ENCODE measurements around the gene TMEM109.
"Not testable (repeated sequence)": the region's sequence is repeated elsewhere in the genome, so short reads cannot be mapped to it uniquely, and the experiment has no call there.

Gene TMEM109

DNA sequence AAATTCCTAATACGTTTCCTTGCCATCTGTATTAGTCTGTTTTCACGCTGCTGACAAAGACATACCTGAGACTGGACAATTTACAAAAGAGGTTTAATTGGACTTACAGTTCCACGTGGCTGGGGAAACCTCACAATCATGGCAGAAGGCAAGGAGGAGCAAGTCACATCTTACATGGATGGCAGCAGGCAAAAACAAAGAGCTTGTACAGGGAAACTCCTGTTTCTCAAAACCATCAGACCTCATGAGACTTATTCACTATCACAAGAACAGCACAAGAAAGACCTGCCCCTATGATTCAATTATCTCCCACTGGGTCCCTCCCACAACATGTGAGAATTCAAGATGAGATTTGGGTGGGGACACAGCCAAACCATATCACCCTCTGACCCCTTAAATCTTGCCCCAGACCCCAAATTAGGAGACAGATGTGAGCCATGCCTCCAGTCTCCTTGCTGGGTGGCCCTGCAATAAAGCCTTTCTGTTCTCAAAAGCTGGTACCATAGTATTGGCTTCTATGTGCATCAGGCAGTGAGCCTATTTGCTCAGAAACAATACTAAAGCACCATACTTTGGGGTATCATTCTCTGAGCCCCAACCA is 4.2 kb upstream of the TMEM109 start:
- DNase-seq (ENCODE audit: low read depth in 4 of 4, low spot score in 1 of 4), result not testable (repeated sequence)

DNA sequence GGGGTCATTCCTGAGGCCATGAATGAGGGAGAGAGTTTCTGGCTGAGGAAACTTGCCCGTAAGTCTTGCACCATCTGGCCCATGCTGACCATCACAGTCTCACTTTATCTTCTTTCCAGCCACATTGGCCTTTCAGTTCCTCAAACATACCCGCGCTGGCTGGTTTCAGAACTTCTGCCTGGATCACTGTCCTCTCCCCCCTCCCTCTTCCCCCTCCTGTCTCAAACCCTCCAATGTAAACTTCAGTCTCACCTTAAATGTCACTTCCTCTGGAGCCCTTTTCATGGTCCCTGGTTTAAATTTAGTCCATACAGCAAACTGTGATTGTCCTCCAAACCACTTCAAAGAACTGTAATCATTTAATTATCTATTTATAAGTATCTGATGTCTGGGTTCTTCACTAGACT is 3.7 kb upstream of the TMEM109 start:
- no peak for DNase-seq (ENCODE audit: low read depth in 4 of 4, low spot score in 1 of 4)

DNA sequence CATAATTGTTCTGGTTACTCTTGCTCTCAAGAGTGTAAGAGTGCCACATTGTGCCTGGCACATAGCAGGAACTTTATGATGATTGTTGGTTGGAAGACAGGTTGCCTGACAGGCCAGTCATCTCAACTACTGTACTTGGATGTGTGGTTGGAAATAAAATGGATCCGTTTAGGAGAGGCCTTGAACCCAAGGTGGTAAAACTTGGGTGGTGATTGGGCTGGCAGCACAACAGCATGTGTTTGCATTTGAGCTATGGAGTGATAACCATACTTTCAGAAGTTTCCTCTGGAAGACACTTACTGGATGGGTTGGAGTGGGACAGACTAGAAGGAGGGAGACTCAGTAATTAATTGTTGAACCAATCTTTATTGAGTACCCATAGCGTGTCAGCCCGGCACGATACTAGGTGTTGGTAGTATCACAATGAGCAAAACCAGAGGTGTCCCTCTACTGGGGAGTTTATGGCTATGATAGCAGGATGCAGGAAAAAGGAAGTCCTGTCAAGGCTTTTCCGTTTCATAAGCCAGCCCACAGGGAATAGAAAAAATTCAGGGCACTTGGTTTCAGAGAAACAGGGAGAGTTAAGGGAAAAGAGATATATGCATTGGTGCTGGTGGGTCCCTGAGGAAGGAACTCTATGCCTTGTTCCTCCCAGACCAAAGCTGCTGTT is 3.1 kb upstream of the TMEM109 start:
- no peak for DNase-seq (ENCODE audit: low read depth in 4 of 4, low spot score in 1 of 4)

DNA sequence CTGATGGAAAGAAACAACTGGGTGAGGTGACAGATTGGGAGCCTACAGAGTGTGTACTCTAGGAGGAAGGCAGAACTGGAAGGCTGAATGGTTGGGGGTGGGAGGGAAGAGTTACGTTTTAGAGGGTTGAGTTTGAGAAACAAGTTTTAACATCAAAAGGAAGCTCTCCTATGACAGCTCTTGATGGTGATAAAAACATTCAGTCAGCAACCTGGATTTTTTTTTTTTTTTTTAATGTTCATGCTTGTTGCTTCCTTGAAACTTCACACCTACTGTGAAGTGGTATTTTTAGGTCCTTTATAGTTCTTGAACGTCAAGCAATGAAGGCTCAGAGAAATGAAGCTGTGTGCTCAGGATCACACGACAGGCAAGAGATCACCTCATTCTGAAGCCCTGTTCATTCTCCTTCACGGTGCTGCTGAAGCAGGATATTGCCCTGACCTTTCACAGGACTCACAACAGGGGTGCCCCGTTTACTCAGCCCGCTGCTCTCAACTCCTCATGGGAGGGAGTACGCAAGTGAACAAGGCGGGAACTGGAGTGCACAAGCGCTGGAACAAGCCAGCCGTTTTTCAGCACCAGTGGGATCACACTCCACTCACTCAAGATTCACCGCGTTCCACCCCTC is 1.6 kb upstream of the TMEM109 start:
- no peak for DNase-seq (ENCODE audit: low read depth in 4 of 4, low spot score in 1 of 4)

DNA sequence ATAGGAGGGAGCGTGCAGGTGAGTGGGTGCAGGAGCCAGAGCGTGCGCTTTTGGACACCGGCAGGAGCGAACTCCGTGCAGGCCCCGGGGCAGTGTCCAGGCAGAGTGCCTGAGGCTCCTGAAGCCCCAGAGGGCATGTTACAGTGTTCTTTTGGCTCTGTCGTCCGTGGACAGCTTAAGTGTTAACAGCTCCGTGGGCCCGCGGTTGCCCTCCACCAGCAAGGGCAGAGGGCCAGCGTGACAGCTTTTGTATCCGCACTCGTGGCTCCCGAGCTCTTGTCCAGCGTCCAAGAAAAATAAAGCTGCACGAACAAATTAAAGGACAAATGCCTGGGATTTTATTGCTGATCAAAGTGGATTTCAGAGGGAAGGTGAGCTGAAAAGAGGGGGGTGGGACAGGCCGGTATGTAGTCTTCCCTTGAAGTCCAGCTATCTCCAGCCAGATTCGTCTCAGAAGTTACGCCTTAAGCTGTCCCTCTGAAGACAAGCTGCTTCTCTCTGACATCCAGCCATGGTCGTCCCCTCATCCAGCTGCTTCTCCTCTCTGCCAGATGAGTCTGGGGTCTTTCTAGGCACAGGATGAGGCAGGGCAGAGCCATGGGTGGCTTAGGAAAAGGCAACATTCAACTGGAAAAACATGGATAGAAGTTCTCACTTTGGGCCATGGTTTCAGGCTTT is 968 bp upstream of the TMEM109 start:
- DNase-seq (ENCODE audit: low read depth in 4 of 4, low spot score in 1 of 4), result no peak

DNA sequence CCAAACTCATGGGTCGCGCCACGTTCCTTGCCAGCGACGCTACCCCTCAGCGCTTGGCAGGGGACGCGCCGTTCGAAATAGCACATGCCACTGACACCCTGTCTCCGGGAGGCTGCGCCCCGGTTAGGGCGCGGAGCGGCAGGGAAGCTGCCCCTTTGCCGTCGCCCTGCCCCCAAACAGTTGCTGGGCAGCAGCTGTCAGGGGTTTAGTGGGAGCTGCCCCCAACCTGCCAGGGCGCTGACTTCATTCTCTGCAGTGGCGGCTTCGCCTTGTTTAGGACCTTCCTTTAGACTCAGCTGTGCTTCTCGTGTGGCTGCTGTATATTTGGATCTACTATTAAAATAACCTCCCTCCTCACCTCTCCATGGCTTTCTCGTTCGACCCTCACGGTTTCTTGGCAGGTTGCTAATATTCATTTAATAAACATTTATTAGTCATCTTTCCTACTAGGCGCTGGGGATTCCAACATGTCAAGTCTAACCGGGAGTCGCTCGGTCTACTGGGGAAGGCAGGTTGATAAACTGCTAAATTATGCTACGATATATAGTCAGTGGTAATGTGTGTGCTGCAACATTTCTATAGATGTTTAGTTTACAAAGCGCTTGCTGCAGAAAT is 782 bp downstream of the TMEM109 start:
- DNase-seq (ENCODE audit: low read depth in 4 of 4, low spot score in 1 of 4), result peak in 1 of 4 experiments; percentile 24

DNA sequence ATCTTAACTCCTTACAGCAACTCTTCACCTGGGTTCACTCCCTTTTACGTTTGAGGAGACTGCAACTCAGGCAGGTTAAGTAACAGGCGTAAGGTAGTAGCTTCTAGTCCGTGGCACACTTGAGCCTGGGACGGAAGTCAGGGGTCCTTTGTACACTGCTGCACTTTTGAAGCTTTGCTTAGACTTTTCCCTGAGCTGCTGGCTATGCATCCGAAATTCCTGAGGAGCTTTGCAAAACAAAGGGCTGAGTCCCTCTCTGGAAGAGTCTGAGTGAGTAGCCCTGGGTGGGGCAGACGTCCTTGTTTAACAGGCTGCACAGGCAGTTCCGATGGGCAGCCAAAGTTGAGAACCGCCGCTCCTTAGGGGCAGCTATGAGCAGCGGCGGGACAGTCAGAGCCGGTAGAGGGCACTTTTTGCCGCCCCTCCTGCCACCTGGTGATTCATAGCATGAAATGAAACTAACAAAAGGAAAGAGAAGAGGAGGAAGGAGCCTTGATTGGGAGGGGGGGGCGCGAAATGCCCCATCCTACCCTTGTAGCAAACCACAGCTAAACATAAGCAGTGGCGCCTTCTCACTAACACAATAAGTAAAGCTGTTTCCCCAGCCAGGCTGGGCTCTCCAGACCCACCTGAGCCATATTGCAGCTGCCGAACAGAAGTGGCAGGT is 1.4 kb downstream of the TMEM109 start:
- peak in 3 of 4 experiments; percentile 35 to 63 (median 45) for DNase-seq (ENCODE audit: low read depth in 4 of 4, low spot score in 1 of 4)

DNA sequence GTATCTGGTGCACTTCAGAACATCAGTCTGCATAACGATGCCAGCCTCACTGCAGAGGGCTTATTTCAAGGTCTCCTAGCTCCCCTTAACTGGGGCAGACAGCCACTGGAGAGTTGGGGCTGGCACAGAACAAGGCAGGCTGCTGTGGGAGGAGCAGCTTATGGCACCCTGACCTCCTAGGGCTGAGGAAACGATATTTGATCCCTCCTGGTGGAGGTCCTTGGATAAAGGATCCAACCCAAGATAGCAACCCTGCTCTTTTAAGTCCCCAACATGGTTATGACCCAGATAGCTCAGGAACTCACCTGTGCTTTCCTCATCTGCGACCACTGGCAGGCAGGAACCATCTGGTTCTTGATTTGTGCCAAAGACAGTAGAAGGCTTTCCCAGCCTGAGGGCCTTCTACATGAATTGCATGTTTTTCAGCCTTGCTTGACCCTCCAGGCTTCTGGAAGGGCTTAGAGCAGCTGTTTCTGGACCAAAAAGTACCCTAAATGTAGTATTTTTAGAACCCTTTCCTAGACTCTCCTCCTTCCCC is 2.8 kb downstream of the TMEM109 start:
- no peak for DNase-seq (ENCODE audit: low read depth in 4 of 4, low spot score in 1 of 4)

DNA sequence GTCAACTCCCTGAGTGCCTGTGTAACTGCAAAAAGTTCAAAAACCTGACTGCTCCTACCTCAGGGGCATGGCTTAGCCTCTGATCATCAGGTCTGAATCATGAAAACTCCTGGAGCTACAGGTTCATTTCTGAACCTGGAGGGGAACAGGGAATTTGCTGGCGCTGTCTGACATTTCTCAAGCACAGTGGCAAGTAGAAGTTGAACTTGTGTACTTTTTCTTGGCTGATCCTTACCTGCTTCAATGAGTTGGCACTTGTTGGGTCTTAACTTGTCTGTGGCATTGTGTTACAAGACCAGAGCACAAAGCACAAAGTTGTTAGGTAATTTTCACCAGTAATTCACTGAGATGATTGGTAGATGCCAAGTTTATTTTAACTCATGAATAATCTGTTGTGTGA is 3.3 kb downstream of the TMEM109 start:
- no peak for DNase-seq (ENCODE audit: low read depth in 4 of 4, low spot score in 1 of 4)

DNA sequence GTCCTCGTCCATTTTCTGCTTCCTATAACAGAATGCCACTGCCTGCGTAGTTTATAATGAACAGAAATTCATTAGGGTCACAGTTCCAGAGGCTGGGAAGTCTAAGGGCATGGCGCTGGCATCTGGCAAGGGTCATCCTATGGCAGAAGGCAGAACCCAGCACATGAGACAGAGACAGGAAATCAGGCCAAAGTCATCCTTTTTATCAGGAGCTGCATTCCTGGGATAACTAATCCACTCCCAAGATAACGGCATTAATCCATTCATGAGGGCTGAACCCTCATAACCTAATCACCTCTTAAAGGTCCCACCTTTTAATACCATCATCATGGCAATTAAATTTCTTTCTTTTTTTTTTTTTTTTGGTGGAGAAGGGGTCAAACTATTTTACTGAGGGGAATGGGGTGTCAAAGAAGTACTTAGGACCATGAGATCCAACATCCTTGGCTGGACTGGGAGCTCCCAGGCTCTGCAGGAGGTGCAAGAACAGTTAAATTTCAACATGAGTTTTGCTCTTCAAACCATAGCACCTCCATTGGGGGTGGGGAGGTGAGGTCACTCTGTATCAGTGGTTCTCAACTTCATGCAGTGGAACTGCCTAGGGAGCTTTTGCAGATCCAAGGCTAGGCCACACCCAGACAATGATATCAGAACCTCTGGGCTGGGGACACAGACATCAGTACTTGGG is 4.4 kb downstream of the TMEM109 start:
- DNase-seq (ENCODE audit: low read depth in 4 of 4, low spot score in 1 of 4), result no peak

DNA sequence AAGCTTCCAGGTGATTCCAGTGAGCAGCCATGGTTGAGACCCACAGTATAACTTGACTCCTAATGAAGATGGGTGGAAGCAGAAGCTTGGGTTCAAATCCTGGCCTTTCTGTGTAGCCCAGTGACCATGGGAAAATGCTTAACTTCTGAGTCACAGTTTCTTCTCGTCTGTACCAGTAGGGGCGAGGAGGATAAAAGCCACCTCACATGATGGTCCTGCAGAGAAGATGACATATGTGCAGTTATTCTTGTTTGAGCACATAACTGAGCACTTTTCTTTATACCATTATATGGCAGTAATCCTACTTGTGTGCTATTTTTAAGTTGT is 4.9 kb downstream of the TMEM109 start:
- no peak for DNase-seq (ENCODE audit: low read depth in 4 of 4, low spot score in 1 of 4)

DNA sequence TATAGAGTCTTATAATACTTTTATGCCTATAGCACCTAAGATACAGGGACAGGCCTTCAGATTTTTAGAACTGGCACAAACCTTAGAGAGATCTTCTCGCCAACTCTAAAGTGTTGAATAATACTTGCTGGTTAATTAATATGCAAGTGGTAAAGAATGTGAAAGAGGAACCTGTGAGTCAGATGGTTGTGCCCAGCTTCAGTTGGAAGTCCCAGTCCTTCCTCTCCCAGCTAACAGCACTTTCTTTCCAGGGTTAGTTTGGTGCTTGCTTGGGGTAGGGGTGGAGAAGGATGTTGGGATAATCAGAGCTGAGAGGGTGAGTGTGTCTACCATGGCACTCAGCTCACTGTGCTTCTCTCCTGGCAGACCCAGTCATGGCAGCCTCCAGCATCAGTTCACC is 5.4 kb downstream of the TMEM109 start:
- no peak for DNase-seq (ENCODE audit: low read depth in 4 of 4, low spot score in 1 of 4)

DNA sequence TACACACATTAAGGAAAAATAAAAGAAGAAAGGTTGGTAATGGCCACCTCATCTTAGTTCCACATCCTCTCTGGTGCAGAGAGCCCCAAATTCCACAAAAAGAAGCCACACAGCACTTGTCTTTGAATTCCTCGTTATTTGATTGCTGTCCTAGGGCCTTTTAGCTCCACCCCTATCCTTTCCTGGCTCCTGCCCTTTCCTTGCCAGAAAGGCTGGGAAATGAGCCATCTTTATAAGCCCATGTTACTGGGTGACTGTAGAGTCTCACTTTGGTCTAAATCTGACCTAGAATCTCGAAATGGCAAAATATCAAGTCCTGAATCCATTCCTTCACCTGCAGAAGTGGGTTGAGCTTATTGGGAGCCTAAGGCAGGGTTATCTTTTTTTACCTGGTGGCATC is 6.0 kb downstream of the TMEM109 start:
- DNase-seq (ENCODE audit: low read depth in 4 of 4, low spot score in 1 of 4), result no peak

DNA sequence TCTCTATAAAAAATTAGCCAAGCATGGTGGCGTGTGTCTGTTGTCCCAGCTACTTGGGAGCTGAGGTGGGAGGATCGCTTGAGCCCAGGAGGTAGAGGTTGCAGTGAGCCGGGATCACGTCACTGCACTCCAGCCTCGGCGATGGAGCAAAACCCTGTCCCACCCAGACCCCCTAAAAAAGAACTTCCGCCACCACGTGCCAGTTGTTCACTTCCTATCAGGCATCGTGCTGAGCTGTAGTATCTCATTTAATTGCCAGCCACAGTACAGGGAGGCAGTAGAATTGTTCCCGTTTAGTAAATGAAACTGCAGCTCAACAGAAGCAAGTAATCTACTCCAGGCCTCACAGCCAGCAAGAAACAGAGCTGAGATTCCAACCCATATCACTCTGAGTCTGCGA is 7.3 kb downstream of the TMEM109 start:
- no peak for DNase-seq (ENCODE audit: low read depth in 4 of 4, low spot score in 1 of 4)

DNA sequence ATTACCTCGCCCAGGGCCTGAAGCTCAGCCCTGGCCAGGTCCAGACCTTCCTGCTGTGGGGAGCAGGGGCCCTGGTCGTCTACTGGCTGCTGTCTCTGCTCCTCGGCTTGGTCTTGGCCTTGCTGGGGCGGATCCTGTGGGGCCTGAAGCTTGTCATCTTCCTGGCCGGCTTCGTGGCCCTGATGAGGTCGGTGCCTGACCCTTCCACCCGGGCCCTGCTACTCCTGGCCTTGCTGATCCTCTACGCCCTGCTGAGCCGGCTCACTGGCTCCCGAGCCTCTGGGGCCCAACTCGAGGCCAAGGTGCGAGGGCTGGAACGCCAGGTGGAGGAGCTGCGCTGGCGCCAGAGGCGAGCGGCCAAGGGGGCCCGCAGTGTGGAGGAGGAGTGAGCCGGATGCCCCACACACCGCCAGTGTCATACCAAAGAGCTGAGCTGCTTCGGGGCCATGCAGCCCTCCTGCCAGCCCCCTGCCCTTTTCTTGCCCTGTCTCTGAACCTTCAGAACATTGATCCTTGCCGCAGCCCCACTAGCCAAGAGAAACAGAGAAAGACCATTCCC is 7.9 kb downstream of the TMEM109 start:
- no peak for DNase-seq (ENCODE audit: low read depth in 4 of 4, low spot score in 1 of 4)

DNA sequence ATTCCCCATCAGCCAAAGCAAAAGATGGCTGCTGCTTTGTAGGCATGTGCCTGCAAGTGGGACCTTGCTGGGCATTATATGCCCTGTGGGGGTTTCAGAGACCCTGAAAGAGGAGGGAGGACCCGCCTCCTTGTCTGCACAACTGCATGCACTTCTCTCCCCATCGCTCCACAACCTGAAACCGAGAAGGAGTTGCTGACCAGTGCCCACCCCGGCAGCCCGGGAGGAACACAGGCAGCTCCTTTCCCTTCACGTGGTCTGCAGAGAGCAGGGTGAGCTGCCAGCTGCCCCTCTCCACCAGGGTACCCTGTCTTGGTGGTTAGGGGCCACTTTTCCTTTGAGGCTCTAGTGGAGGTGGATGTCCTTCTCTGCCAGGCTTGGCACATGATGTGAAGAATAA is 8.9 kb downstream of the TMEM109 start:
- no peak for DNase-seq (ENCODE audit: low read depth in 4 of 4, low spot score in 1 of 4)

DNA sequence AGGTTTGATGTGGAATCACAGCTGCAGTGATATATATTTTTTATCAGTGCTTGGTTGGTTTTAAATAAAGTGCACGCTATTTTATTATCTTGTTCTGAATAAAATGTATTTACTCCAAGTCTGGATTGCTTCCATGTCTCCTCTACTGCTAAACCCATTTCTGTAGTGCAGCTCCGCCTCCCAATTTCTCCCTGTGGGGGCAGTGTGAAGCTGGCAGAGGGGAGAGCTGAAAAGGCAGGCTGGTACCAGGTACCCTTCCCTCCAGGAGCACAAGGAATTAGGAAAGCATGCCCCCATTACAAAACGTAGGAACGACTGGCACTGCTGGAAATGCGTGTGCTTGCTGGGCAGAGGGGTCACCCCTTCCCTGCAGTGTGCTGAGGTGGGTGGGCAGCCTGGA is 9.4 kb downstream of the TMEM109 start:
- no peak for DNase-seq (ENCODE audit: low read depth in 4 of 4, low spot score in 1 of 4)

DNA sequence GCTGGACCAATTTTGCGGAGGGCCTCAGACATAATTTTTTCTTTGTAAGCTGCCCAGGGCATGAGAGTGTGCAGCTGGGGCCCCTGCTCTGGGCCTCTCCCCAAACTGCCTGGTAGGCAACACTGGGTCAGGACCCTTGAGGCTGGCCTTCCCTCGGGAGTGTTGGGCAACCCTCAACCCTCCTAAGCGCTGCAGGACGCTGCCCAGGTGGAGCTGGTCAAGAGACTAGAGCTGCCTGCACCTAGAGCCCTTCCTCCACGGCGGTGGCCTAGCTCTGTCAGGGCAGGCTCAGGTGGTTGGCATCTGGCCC is 9.8 kb downstream of the TMEM109 start:
- DNase-seq (ENCODE audit: low read depth in 4 of 4, low spot score in 1 of 4), result no peak

DNA sequence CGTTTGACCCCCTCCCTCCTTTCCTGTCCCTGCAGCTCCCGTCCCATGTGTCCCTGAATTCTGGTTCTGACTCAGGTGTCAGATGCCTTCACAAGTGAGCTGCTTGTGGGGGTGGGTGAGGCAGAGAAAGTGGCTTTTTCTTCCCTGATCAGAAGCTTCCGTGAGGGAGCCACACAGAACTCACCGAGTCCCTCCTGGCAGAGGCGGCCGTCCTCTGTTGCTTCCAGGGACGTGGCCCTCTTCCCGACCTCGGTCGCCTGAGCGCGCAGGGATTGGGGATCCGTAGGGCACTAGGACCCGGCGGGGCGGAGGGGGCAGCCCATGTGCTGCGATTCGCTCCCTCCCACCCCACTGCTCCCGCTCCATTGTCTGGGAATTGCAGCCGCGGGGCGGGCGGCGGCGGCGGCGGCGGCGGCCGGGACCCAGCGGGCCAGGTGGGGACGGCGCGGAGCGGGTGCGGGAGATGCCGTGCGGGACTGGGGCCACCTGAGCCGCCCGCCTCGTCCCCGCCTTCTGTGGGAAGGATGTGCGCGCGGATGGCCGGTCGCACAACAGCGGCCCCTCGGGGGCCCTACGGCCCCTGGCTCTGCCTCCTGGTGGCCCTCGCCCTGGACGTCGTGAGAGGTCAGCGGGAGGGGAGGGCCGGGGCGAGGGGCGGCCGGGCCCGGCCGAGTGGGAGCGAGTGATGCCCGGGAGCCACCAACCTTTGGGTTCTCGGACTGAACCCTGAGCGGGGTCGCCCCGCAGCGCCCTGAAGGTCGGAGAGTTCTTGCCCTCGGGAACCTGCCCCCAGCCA is 10.3 kb downstream of the TMEM109 start, which contains the start of gene TMEM132A:
Gene TMEM132A, plus strand, starts transcription at position 351 of the 796 bp plus-strand sequence. Its CDS starts 174 bp downstream, at position 525.
- no peak for DNase-seq (ENCODE audit: low read depth in 4 of 4, low spot score in 1 of 4)
